GM12892 (cell line): ENCODE data around the gene SERGEF.

ENCODE experiments used
- POLR2AphosphoS5 ChIP-seq: IDR thresholded peaks from 2 replicates; pipeline ENCODE4 v1.6.1; 2011; ENCODE audit warnings: low read depth, low read length, control low read depth
- TAF1 ChIP-seq: IDR thresholded peaks from 2 replicates; pipeline ENCODE4 v1.6.1; 2011; ENCODE audit warnings: low read depth, mild to moderate bottlenecking, control low read depth, low read length, borderline replicate concordance

DNA sequence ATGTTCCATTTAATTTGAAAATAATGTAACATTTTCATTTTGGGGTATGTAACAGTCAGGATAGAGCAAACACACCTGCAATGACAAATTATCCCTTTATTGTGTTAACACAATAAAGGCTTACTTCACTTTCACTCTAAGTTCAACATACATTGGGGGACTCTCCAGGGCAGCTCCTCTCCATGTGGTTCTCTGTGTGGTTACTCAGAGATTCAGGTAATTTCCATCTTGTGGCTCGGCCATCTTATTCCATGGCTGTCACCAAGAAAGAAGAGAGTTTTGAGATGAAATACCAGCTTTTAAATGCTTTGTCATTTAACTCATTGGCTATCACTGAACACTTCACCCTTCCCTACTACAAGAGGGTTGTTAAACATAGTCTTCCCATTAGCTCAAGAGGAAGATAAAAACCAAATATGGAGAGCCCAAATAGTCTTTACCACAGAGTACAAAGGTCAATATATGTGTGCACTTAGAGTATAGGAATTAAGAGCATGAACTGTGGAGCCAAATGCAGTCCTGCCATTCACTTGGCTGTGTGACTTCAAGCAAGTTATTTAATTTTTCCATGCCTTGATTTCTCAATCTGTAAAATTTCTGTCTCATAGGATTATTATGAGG, 43.8 kb upstream of the SERGEF start:
- no peak for TF ChIP-seq POLR2AphosphoS5
- TF ChIP-seq TAF1, result no peak
